Measurements from ENCODE around the gene XPR1.
"Not testable (repeated sequence)": the region's sequence is repeated elsewhere in the genome, so short reads cannot be mapped to it uniquely, and the experiment has no call there.

XPR1 gene

DNA sequence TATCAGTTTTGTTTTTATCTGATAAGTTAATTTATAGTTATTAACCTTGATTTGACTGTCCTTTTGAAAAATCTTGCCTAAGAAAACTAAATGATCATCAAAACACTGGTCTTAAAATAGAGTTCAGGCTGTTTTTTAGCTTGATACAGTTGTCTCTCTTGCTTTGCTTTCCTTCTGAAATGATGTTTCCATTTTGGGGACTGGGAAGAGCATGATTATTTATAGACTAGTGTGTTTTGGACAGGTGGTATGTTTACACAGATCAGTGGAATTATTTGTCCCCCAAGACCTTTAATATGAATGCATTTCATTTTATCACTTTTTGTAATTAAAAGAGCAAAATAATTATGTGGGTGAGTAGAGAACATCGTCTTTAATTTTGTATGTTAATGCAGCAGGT, 90.8 kb downstream of the XPR1 start:
- Histone ChIP-seq H2AFZ (ENCODE audit: low read depth, low read length) (no peak overlapping the region), H3K79me2 (ENCODE audit: low read length) (no peaks in the 10 kb centered on the region), H4K20me1 (ENCODE audit: insufficient read depth, low read length) (no peaks in the 10 kb centered on the region), H3K4me1 (ENCODE audit: low read length) (no peaks in the 10 kb centered on the region), H3K4me3 (ENCODE audit: low read length) (no peak overlapping the region), H3K27ac (ENCODE audit: low read length) (no peak overlapping the region), H3K36me3 (replicated peaks; ENCODE audit: low read depth, low read length) (no peaks in the 10 kb centered on the region), H3K9me3 (ENCODE audit: insufficient read depth, low read length) (no peaks in the 10 kb centered on the region), H3K27me3 (ENCODE audit: low read depth, low read length) (no peaks in the 10 kb centered on the region), H3K9ac (ENCODE audit: low read length) (no peak overlapping the region), H3K4me2 (ENCODE audit: low read length) (no peak overlapping the region)
- TF ChIP-seq EZH2phosphoT487 (IDR thresholded peaks at IDR 0.05; ENCODE audit: low read depth) (no peak), CTCF (IDR thresholded peaks at IDR 0.05; ENCODE audit: low read depth, low read length) (no peak)

DNA sequence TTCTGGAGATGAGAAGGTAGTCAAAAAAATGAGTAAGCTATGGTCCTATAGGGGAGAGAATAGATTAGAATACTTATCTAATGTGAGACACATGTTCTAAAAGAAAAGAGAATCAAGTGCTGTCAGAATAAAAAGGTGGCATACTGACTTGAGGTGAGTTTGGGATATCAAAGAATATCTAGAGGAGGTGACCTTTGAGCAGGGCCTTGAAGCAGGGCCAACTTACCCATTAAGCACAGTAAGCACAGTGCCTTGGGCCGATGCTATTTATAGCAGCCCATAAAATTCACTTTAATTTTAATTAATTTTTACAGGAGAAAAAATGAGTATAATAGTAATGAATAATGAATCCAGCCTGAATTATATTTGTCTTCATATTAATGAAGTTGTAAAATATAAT, 92.2 kb downstream of the XPR1 start:
- Histone ChIP-seq H3K4me3 (ENCODE audit: low read length) (no peak overlapping the region), H3K9ac (ENCODE audit: low read length) (no peak overlapping the region), H3K9me3 (ENCODE audit: insufficient read depth, low read length) (no peaks in the 10 kb centered on the region), H3K4me2 (ENCODE audit: low read length) (no peak overlapping the region), H2AFZ (ENCODE audit: low read depth, low read length) (no peak overlapping the region), H3K79me2 (ENCODE audit: low read length) (no peaks in the 10 kb centered on the region), H3K4me1 (ENCODE audit: low read length) (no peaks in the 10 kb centered on the region), H4K20me1 (ENCODE audit: insufficient read depth, low read length) (no peaks in the 10 kb centered on the region), H3K27ac (ENCODE audit: low read length) (no peak overlapping the region), H3K36me3 (replicated peaks; ENCODE audit: low read depth, low read length) (no peaks in the 10 kb centered on the region), H3K27me3 (ENCODE audit: low read depth, low read length) (no peaks in the 10 kb centered on the region)
- TF ChIP-seq CTCF (IDR thresholded peaks at IDR 0.05; ENCODE audit: low read depth, low read length) (no peak), EZH2phosphoT487 (IDR thresholded peaks at IDR 0.05; ENCODE audit: low read depth) (no peak)

DNA sequence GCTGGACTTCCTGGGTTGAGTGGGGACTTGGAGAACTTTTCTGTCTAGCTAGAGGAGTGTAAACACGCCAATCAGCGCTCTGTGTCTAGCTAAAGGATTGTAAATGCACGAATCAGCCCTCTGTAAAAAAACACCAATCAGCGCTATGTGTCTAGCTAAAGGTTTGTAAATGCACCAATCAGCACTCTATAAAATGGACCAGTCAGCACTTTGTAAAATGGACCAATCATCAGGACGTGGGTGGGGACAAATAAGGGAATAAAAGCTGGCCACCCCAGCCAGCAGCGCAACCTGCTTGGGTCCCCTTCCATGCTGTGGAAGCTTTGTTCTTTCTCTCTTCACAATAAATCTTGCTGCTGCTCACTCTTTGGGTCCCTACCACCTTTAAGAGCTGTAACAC, 94.2 kb downstream of the XPR1 start:
- H3K9me3 ChIP-seq (ENCODE audit: insufficient read depth, low read length); H3K4me1 ChIP-seq (ENCODE audit: low read length); H3K79me2 ChIP-seq (ENCODE audit: low read length); H3K36me3 ChIP-seq (replicated peaks; ENCODE audit: low read depth, low read length); H3K27me3 ChIP-seq (ENCODE audit: low read depth, low read length); H3K4me2 ChIP-seq (ENCODE audit: low read length); H4K20me1 ChIP-seq (ENCODE audit: insufficient read depth, low read length); H3K4me3 ChIP-seq (ENCODE audit: low read length); H3K9ac ChIP-seq (ENCODE audit: low read length); H3K27ac ChIP-seq (ENCODE audit: low read length); H2AFZ ChIP-seq (ENCODE audit: low read depth, low read length): not testable (repeated sequence)

DNA sequence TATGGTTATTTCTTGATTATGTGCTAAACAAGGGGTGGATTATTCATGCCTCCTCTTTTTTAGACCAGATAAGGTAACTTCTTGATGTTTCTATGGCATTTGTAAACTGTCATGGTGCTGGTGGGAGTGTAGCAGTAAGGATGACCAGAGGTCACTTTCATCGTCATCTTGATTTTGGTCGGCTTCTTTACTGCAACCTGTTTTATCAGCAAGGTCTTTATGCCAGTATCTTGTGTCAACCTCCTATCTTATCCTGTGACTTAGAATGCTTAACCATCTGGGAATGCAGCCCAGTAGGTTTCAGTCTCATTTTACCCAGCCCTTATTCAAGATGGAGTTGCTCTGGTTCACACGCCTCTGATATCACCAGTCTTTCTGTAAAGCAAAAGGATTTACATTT, 95.9 kb downstream of the XPR1 start:
- H3K9ac ChIP-seq (ENCODE audit: low read length); H3K4me1 ChIP-seq (ENCODE audit: low read length); H3K36me3 ChIP-seq (replicated peaks; ENCODE audit: low read depth, low read length); H3K27me3 ChIP-seq (ENCODE audit: low read depth, low read length); H3K79me2 ChIP-seq (ENCODE audit: low read length); H3K4me3 ChIP-seq (ENCODE audit: low read length); H2AFZ ChIP-seq (ENCODE audit: low read depth, low read length); H4K20me1 ChIP-seq (ENCODE audit: insufficient read depth, low read length); H3K4me2 ChIP-seq (ENCODE audit: low read length); H3K9me3 ChIP-seq (ENCODE audit: insufficient read depth, low read length); H3K27ac ChIP-seq (ENCODE audit: low read length): not testable (repeated sequence)

GRCh38 chr1:180728472-180729106, 96.8 kb downstream of the XPR1 start:
- H3K4me3 ChIP-seq (ENCODE audit: low read length): no peak overlapping the region
- no peak overlapping the region for H3K9ac ChIP-seq (ENCODE audit: low read length)
- TF ChIP-seq EZH2phosphoT487 (IDR thresholded peaks at IDR 0.05; ENCODE audit: low read depth) (no peak), CTCF (IDR thresholded peaks at IDR 0.05; ENCODE audit: low read depth, low read length) (no peak)
- no peaks in the 10 kb centered on the region for H4K20me1 ChIP-seq (ENCODE audit: insufficient read depth, low read length)
- no peaks in the 10 kb centered on the region for H3K27me3 ChIP-seq (ENCODE audit: low read depth, low read length)
- no peak overlapping the region for H2AFZ ChIP-seq (ENCODE audit: low read depth, low read length)
- no peak overlapping the region for H3K27ac ChIP-seq (ENCODE audit: low read length)
- H3K4me1 ChIP-seq (ENCODE audit: low read length): no peaks in the 10 kb centered on the region
- H3K4me2 ChIP-seq (ENCODE audit: low read length): no peak overlapping the region
- H3K79me2 ChIP-seq (ENCODE audit: low read length): no peaks in the 10 kb centered on the region
- peaks cover 3% of the 10 kb centered on the region for H3K36me3 ChIP-seq (replicated peaks; ENCODE audit: low read depth, low read length)
- H3K9me3 ChIP-seq (ENCODE audit: insufficient read depth, low read length): no peaks in the 10 kb centered on the region
